GM12892 (cell line): ENCODE measurements around the gene CLEC3A.

Experiments used
- POLR2A ChIP-seq: IDR thresholded peaks from 2 replicates; pipeline ENCODE4 v1.6.1; 2011; ENCODE audit warnings: low read depth, low read length, control low read depth
- POLR2AphosphoS5 ChIP-seq: IDR thresholded peaks from 2 replicates; pipeline ENCODE4 v1.6.1; 2011; ENCODE audit warnings: low read depth, low read length, control low read depth
- TAF1 ChIP-seq: IDR thresholded peaks from 2 replicates; pipeline ENCODE4 v1.6.1; 2011; ENCODE audit warnings: low read depth, mild to moderate bottlenecking, control low read depth, low read length, borderline replicate concordance

DNA sequence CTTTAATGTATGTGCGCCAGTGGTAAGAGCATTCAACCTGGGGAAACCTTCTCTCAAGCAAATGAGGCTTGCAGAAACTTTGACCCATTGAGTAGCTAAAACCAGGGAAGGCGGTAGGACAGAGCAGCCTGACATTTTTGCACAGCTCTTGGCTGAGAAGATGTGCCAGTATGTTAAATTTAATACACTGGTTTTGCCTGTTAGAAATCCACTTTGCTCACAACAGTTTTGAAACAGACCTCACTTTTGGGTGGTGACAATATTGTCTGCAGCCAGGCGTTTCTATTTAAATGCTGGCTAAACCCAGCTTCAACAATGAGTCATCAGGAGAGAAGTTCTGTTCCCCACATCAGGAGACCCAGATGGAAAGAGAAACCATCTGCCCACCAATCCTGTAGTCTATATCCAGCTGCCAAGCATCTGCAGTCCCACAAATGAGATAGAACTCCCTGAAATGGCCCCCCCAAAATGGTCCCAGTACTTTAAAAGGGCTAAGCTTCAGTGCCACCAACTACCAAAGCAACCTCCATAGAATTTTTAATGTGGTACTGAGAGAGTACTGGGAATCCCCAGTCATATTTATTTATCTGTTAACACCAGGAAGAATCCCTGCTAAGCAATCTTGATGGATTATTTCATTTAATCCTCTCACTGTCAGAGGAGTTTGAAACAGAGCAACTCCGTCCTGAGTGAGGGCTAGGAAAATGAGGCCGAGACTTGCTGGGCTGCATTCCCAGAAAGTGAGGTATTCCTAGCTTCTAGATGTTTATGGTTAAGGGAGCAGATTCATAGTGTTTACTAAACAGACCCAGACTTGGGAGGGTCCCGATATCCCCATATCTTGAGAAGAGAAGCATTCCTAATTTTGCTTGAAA is 29.0 kb upstream of the CLEC3A start:
- TF ChIP-seq POLR2A (no peak), POLR2AphosphoS5 (no peak), TAF1 (no peak)
